Mucosa of stomach (tissue), 1 donor: ENCODE measurements around the gene SORT1.

Experiments used
- H3K27me3 ChIP-seq: one replicate; pipeline ENCODE4 v1.7.0; 2013; ENCODE audit warnings: mild to moderate bottlenecking, low read length; ENCODE audit not compliant: control insufficient read depth, insufficient read depth
- H3K36me3 ChIP-seq: one replicate; pipeline ENCODE4 v1.7.0; 2013; ENCODE audit warnings: low read length; ENCODE audit not compliant: control insufficient read depth, insufficient read depth
- H3K4me1 ChIP-seq: one replicate; pipeline ENCODE4 v1.7.0; 2013; ENCODE audit warnings: mild to moderate bottlenecking, low read length; ENCODE audit not compliant: control insufficient read depth, insufficient read depth
- H3K4me3 ChIP-seq: one replicate; pipeline ENCODE4 v1.7.0; 2013; ENCODE audit warnings: low read length
- H3K9ac ChIP-seq: one replicate; pipeline ENCODE4 v1.7.0; 2013; ENCODE audit warnings: mild to moderate bottlenecking, low read length, moderate library complexity
- H3K9me3 ChIP-seq: one replicate; pipeline ENCODE4 v1.7.0; 2013; ENCODE audit warnings: mild to moderate bottlenecking, low read length, moderate library complexity; ENCODE audit not compliant: control insufficient read depth
- donor health status: Pancreatic carcinoma.

SORT1 gene

GRCh38 chr1:109425391-109426280 lies 27.9 kb upstream of the SORT1 start:
- H3K36me3 ChIP-seq: no peaks in the 10 kb centered on the region
- peak overlapping the region; percentile 77 for H3K9ac ChIP-seq
- peak overlapping the region; percentile 89 for H3K4me3 ChIP-seq
- H3K9me3 ChIP-seq: no peaks in the 10 kb centered on the region
- H3K27me3 ChIP-seq: no peaks in the 10 kb centered on the region
- H3K4me1 ChIP-seq: peaks cover 9% of the 10 kb centered on the region

GRCh38 chr1:109423498-109423897 lies 25.8 kb upstream of the SORT1 start:
- H3K4me3 ChIP-seq: no peak overlapping the region
- H3K9ac ChIP-seq: no peak overlapping the region
- no peaks in the 10 kb centered on the region for H3K27me3 ChIP-seq
- H3K4me1 ChIP-seq: peaks cover 9% of the 10 kb centered on the region
- H3K9me3 ChIP-seq: no peaks in the 10 kb centered on the region
- no peaks in the 10 kb centered on the region for H3K36me3 ChIP-seq

- Histone ChIP-seq H3K9me3 (no peaks in the 10 kb centered on the region), H3K4me3 (no peak overlapping the region), H3K9ac (no peak overlapping the region), H3K36me3 (no peaks in the 10 kb centered on the region), H3K4me1 (no peaks in the 10 kb centered on the region), H3K27me3 (no peaks in the 10 kb centered on the region)
These were observed 14.8 kb upstream of the SORT1 start for GRCh38 chr1:109412551-109412950.

- Histone ChIP-seq H3K27me3 (no peaks in the 10 kb centered on the region), H3K4me3 (no peak overlapping the region), H3K36me3 (no peaks in the 10 kb centered on the region), H3K9me3 (no peaks in the 10 kb centered on the region), H3K9ac (no peak overlapping the region), H3K4me1 (no peaks in the 10 kb centered on the region)
These were observed 7.1 kb upstream of the SORT1 start for GRCh38 chr1:109404838-109405237.

- no peak overlapping the region for H3K9ac ChIP-seq
- H3K4me3 ChIP-seq: no peak overlapping the region
- H3K36me3 ChIP-seq: no peaks in the 10 kb centered on the region
- H3K9me3 ChIP-seq: no peaks in the 10 kb centered on the region
- H3K27me3 ChIP-seq: no peaks in the 10 kb centered on the region
- peaks cover 13% of the 10 kb centered on the region for H3K4me1 ChIP-seq
These were observed 4.3 kb upstream of the SORT1 start for GRCh38 chr1:109402025-109402424.

- Histone ChIP-seq H3K4me3 (no peak overlapping the region), H3K9me3 (no peaks in the 10 kb centered on the region), H3K27me3 (no peaks in the 10 kb centered on the region), H3K9ac (no peak overlapping the region), H3K36me3 (no peaks in the 10 kb centered on the region), H3K4me1 (peaks cover 30% of the 10 kb centered on the region)
These were observed 2.4 kb upstream of the SORT1 start for GRCh38 chr1:109400035-109400655.

GRCh38 chr1:109399326-109399957 lies 1.7 kb upstream of the SORT1 start:
- Histone ChIP-seq H3K4me1 (peaks cover 30% of the 10 kb centered on the region), H3K4me3 (no peak overlapping the region), H3K36me3 (no peaks in the 10 kb centered on the region), H3K9ac (no peak overlapping the region), H3K27me3 (no peaks in the 10 kb centered on the region), H3K9me3 (no peaks in the 10 kb centered on the region)

- Histone ChIP-seq H3K9ac (peak overlapping the region; percentile 65), H3K27me3 (no peaks in the 10 kb centered on the region), H3K4me3 (peak overlapping the region; percentile 65), H3K4me1 (peaks cover 30% of the 10 kb centered on the region), H3K9me3 (no peaks in the 10 kb centered on the region), H3K36me3 (no peaks in the 10 kb centered on the region)
These were observed 866 bp upstream of the SORT1 start for GRCh38 chr1:109398343-109399225.

GRCh38 chr1:109396871-109397580 lies 692 bp downstream of the SORT1 start:
- peak overlapping the region; percentile 64 for H3K9ac ChIP-seq
- H3K4me1 ChIP-seq: peaks cover 45% of the 10 kb centered on the region
- no peaks in the 10 kb centered on the region for H3K36me3 ChIP-seq
- H3K27me3 ChIP-seq: no peaks in the 10 kb centered on the region
- no peak overlapping the region for H3K4me3 ChIP-seq
- no peaks in the 10 kb centered on the region for H3K9me3 ChIP-seq

GRCh38 chr1:109396513-109396839 lies 1.2 kb downstream of the SORT1 start:
- Histone ChIP-seq H3K4me1 (peaks cover 50% of the 10 kb centered on the region), H3K36me3 (no peaks in the 10 kb centered on the region), H3K9ac (peak overlapping the region; percentile 64), H3K27me3 (no peaks in the 10 kb centered on the region), H3K4me3 (no peak overlapping the region), H3K9me3 (no peaks in the 10 kb centered on the region)
